Measurements from ENCODE around the gene PEAK1.

- TF ChIP-seq CTCF (conservative IDR thresholded peaks at IDR 0.05; ENCODE audit: low read depth, low read length) (no peak), EZH2phosphoT487 (IDR thresholded peaks at IDR 0.05; ENCODE audit: borderline replicate concordance, low read length) (no peak), EZH2 (IDR thresholded peaks at IDR 0.05; ENCODE audit: low read length, unreplicated experiment) (no peak)
Observed at GRCh38 chr15:77107068-77107467, 312.8 kb downstream of the PEAK1 start.

Data from PC-3 (cell line).